Kidney (tissue), 14 donors: ENCODE data around the gene PLA2G6. TPM values are rescaled to one million over a fixed set of nuclear protein-coding genes. Genes with fewer than 3 reads are reported as not detected.

Experiments used
- DNase-seq, 5 donors: peaks; one replicate each; pipeline ENCODE4 v3.0.0-alpha.2; 2013 to 2020
- FAIRE-seq: peaks from 2 replicates; lab custom pipeline; 2012; peaks lifted over from hg19 to GRCh38; lab: Jason Lieb, UNC
- H3K27ac ChIP-seq, 2 donors: one replicate each; pipeline ENCODE4 v1.7.0; 2013; ENCODE audit warnings: low read depth in 2 of 2, low read length in 2 of 2, inconsistent platforms in 1 of 2
- H3K27me3 ChIP-seq: one replicate; pipeline ENCODE4 v1.7.1; 2013; ENCODE audit warnings: low read length, inconsistent platforms; ENCODE audit not compliant: control insufficient read depth, insufficient read depth
- H3K36me3 ChIP-seq, 3 donors: one replicate each; pipeline versions ENCODE4 v1.7.0 to v1.7.1; 2013; ENCODE audit warnings: low read length in 3 of 3, control low read depth in 1 of 3, inconsistent platforms in 1 of 3; ENCODE audit not compliant: insufficient read depth in 3 of 3, control insufficient read depth in 2 of 3
- H3K4me1 ChIP-seq, 3 donors: one replicate each; pipeline versions ENCODE4 v1.7.0 to v1.7.1; 2013; ENCODE audit warnings: low read length in 3 of 3, inconsistent platforms in 1 of 3, low read depth in 1 of 3; ENCODE audit not compliant: control insufficient read depth in 2 of 3, insufficient read depth in 2 of 3
- H3K4me3 ChIP-seq, 3 donors: one replicate each; pipeline versions ENCODE4 v1.7.0 to v1.8.1; 2013; ENCODE audit warnings: low read length in 3 of 3, control low read depth in 1 of 3, inconsistent platforms in 1 of 3
- H3K9ac ChIP-seq, 3 donors: one replicate each; pipeline versions ENCODE4 v1.7.0 to v1.7.1; 2013; ENCODE audit warnings: low read length in 3 of 3, control low read depth in 1 of 3, inconsistent platforms in 1 of 3
- H3K9me3 ChIP-seq, 3 donors: one replicate each; pipeline versions ENCODE4 v1.7.0 to v1.7.1; 2013; ENCODE audit warnings: low read length in 3 of 3, control low read depth in 1 of 3, inconsistent platforms in 1 of 3; ENCODE audit not compliant: control insufficient read depth in 2 of 3, insufficient read depth in 1 of 3
- CTCF ChIP-seq: IDR thresholded peaks from 3 replicates; pipeline ENCODE4 v1.5.1; 2012; ENCODE audit warnings: mild to moderate bottlenecking, moderate library complexity, borderline replicate concordance; ENCODE audit not compliant: insufficient read depth; ENCODE audit errors: extremely low read depth
- intact Hi-C: fragments of 100-400 bp; cut with DNase I; formaldehyde crosslinking; loops from one replicate; pipeline ENCODE4 v1.11.1; 2022
- polyA plus RNA-seq: library from polyadenylated mRNA; stranded (reverse); fragments of 350-450 nt; fragmentation: Illumina TruSeq; extraction: RNeasy Lipid Tissue Mini Kit (QIAGEN cat#74804); gene quantifications from one replicate; pipeline ENCODE4 v1.2.3, GENCODE V29; 2014; ENCODE audit warnings: low read depth, low replicate concordance; ENCODE audit not compliant: insufficient read depth
- total RNA-seq: library from RNA; stranded (reverse); fragmentation: NEBNext Ultra II Directional; extraction: Animal tissue kit (Norgen Biotek cat#: 25700); gene quantifications from one replicate; pipeline ENCODE4 v1.2.1, GENCODE V29; 2021
- donor health status: control.
- donor health status: control.
- donor health status: control.
- donor health status: control.
- donor health status: control.
- donor health status: DM: yes; HTN: yes; CAD: no.
- donor health status: Normal renal cell carcinoma (clear cell type).

PLA2G6 gene
- total and polyA plus RNA-seq, 2 donors from 2014 or later = 26.6 to 61.6 TPM

- Histone ChIP-seq H3K9ac (no peak overlapping the region), H3K27me3 (no peaks in the 10 kb centered on the region), H3K4me1 (peaks cover 0 to 11% (median 7%) of the 10 kb centered on the region in 3 donors), H3K4me3 (no peak overlapping the region), H3K27ac (no peak overlapping the region), H3K9me3 (no peaks in the 10 kb centered on the region), H3K36me3 (no peaks in the 10 kb centered on the region)
- intact Hi-C loops = no loop called here
- DNase-seq = peak in 1 of 5 donors; percentile 72
- TF ChIP-seq CTCF = no peak
- no peak for FAIRE-seq
Observed at GRCh38 chr22:38115423-38116205, 66.0 kb downstream of the PLA2G6 start.

DNA sequence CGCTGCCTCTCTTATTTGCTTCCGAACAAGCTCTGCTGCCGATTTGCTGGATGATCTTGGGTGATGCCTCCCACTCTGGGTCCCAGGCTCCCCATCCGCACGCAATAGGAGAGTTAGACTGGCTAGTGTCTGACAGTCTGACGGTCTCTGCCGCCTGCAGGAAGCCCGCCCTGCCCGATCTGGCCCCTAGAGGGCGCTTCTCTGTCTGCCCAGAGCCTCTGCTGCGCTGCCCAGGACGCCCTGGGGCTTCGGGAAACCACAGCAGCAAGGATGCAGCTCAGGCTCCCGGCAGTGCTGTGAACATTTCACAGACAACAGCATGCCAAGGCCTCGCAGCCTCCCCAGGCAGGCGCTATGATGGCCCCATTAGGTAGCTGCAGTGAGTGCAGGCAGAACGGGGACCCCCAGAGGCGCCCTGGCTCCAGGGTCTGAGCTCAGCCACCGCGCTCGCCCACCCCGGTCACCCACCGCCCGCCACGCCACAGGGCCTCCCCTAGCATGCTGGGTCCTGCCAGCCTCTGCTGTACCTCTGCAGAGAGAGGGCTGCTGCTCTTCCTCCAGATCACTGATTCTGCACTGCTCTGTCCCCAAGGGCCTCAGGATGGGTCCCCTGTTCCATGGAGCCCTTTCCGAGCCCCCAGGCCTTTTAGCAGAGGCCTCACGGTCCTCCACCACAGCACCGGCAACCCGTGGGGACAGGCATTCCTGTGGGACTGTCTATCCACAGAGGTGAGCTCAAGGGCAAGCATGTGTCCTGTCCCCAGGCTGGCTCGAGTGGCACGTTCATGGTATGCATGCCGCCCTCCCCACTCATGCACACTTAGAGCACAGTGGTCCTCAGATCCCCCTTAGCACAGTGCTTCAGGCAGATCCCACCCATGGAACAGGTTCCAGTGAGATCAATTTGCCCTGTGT is 66.9 kb downstream of the PLA2G6 start:
- Histone ChIP-seq H3K4me1 (peaks cover 0 to 11% (median 8%) of the 10 kb centered on the region in 3 donors), H3K36me3 (no peaks in the 10 kb centered on the region), H3K9ac (no peak overlapping the region), H3K4me3 (no peak overlapping the region), H3K27me3 (no peaks in the 10 kb centered on the region), H3K27ac (no peak overlapping the region), H3K9me3 (no peaks in the 10 kb centered on the region)
- DNase-seq (peak; percentile 81 to 93 (median 87)), FAIRE-seq (no peak)
- intact Hi-C loops = no loop called here
- peak; percentile 84 for TF ChIP-seq CTCF

- Histone ChIP-seq H3K4me1 (peaks cover 0 to 13% (median 8%) of the 10 kb centered on the region in 3 donors), H3K27ac (peak overlapping the region in 1 of 2 donors; percentile 82), H3K9ac (no peak overlapping the region), H3K27me3 (no peaks in the 10 kb centered on the region), H3K36me3 (no peaks in the 10 kb centered on the region), H3K9me3 (no peaks in the 10 kb centered on the region), H3K4me3 (no peak overlapping the region)
- DNase-seq (peak in 1 of 5 donors; percentile 62), FAIRE-seq (no peak)
- TF ChIP-seq CTCF = no peak
- intact Hi-C loops = no loop called here
Observed at GRCh38 chr22:38112381-38112780, 69.2 kb downstream of the PLA2G6 start.
